RWPE1 (cell line): Measurements from ENCODE around the gene CDCA3.

ENCODE experiments used
- CTCF ChIA-PET: fragments of 350-600 bp; sonication (Branson Sonifier 250); formaldehyde crosslinking; extraction: SDS; loops from one replicate; lab custom pipeline; 2021; lab: Yijun Ruan, JAX
- POLR2A ChIA-PET: fragments of 400-600 bp; formaldehyde crosslinking; extraction: SDS; loops from one replicate; lab custom pipeline; 2020; ENCODE audit warnings: antibody characterized with exemption; ENCODE audit not compliant: low non-redundant PET; lab: Yijun Ruan, JAX
- DNase-seq: peaks from one replicate; pipeline ENCODE4 v3.0.0; 2012; ENCODE audit warnings: low spot score
- H3K27ac ChIP-seq: fragments of 450-650 bp; 2 replicates; pipeline ENCODE4 v1.5.1; 2017
- CTCF ChIP-seq: fragments of 450-650 bp; conservative IDR thresholded peaks from 2 replicates; pipeline ENCODE4 v1.5.1; 2017; ENCODE audit warnings: low read depth, mild to moderate bottlenecking

The CDCA3 gene

GRCh38 chr12:6834254-6834653, 16.8 kb downstream of the CDCA3 start:
- no peak overlapping the region for H3K27ac ChIP-seq
- TF ChIP-seq CTCF = no peak
- POLR2A ChIA-PET = interaction anchor here (0.7 kb wide), 1 partner anchor 81 kb away, joined by 3 read pairs; the partner anchor contains the start of gene MLF2
- no peak for DNase-seq
- CTCF ChIA-PET = interaction anchor here (0.5 to 2.2 kb wide), 6 partner anchors 10 to 136 kb away, joined by 3 to 10 read pairs (median 6); partner anchors contain the start of gene GPR162

GRCh38 chr12:6833189-6833890, 17.7 kb downstream of the CDCA3 start:
- no peak overlapping the region for H3K27ac ChIP-seq
- CTCF ChIA-PET = no interaction called here
- DNase-seq = no peak
- POLR2A ChIA-PET = interaction anchor here (0.7 kb wide), 2 partner anchors 80 to 109 kb away, joined by 3 read pairs; partner anchors contain the start of gene MLF2
- no peak for TF ChIP-seq CTCF

DNA sequence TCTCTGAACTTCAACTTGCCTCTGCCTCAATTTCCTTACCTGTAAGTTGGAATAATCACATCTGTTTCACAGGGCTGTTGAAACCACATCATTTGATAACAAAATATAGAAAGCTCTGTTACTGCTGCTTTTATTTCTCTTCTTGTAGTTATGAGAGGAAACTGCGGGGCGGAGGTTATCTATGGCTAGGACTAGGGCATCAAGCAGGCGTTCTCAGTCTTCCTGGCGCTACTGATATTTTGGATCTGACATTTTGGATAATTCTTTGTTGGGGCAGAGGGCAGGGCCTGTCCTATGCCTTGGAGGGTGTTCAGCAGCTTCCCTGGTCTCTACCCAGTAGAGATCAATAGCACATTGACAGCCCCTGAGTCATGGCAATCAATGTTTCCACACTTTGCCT, 19.0 kb downstream of the CDCA3 start:
- TF ChIP-seq CTCF = no peak
- POLR2A ChIA-PET = no interaction called here
- CTCF ChIA-PET = interaction anchor here (1.3 kb wide), 1 partner anchor 79 kb away, joined by 4 read pairs; the partner anchor contains the start of gene MLF2
- H3K27ac ChIP-seq = no peak overlapping the region
- DNase-seq = no peak

- no peak for DNase-seq
- CTCF ChIA-PET = interaction anchor here (1.3 kb wide), 1 partner anchor 79 kb away, joined by 4 read pairs; the partner anchor contains the start of gene MLF2
- peak overlapping the region; percentile 13; the same call in 1 of the 2 replicates for H3K27ac ChIP-seq
- POLR2A ChIA-PET = no interaction called here
- no peak for TF ChIP-seq CTCF
Measured at GRCh38 chr12:6831450-6831995, 19.6 kb downstream of the CDCA3 start.

DNA sequence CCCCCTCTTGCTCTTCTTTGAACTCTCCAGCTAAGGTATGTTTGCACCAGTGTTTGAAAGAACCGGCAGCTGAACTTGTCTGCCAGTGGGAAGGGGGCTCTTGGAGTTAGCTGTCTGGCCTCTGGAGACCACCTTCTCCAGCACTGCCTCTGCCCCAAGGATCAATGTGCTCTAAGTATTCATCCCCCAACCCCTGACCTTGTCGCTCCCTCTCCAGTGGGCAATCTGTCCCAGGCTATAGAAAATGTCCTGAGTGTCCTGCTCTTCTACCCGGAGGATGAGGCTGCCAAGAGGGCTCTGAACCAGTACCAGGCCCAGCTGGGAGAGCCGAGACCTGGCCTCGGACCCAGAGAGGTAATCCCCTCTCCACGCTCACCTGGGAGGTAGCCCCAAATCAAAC, 20.1 kb downstream of the CDCA3 start:
- H3K27ac ChIP-seq = no peak overlapping the region; the same call in 1 of the 2 replicates
- DNase-seq = no peak
- TF ChIP-seq CTCF = no peak
- CTCF ChIA-PET = interaction anchor here (1.2 kb wide), 1 partner anchor 16 kb away, joined by 3 read pairs; no protein-coding TSS in a partner anchor
- POLR2A ChIA-PET = no interaction called here

GRCh38 chr12:6830286-6830890, 20.7 kb downstream of the CDCA3 start:
- CTCF ChIA-PET = interaction anchor here (0.8 to 1.4 kb wide), 3 partner anchors 16 to 58 kb away, joined by 3 to 4 read pairs (median 3); partner anchors contain the start of gene LAG3
- no peak for TF ChIP-seq CTCF
- POLR2A ChIA-PET = no interaction called here
- no peak for DNase-seq
- H3K27ac ChIP-seq = peak overlapping the region; percentile 78; the same call in 1 of the 2 replicates
